Measurements from ENCODE around the gene SNX9. TPM values are rescaled to one million over a fixed set of nuclear protein-coding genes. Genes with fewer than 3 reads are reported as not detected.

The SNX9 gene
- total RNA-seq, 1 experiment from 2014 or later = 31.3 TPM

GRCh38 chr6:157993076-157993475 lies 170.0 kb downstream of the SNX9 start:
- no peak overlapping the region for H3K4ac ChIP-seq (ENCODE audit: low read depth, low read length)
- peaks cover 13% of the 10 kb centered on the region for H3K79me2 ChIP-seq (ENCODE audit: insufficient read depth, low read length)
- no peak overlapping the region for H2BK5ac ChIP-seq (ENCODE audit: insufficient read length, low read length)
- no peaks in the 10 kb centered on the region for H3K27me3 ChIP-seq (ENCODE audit: insufficient read depth, low read length)
- no peaks in the 10 kb centered on the region for H3K27me3 Mint-ChIP-seq (ENCODE audit: low read depth)
- no peak overlapping the region for H4K5ac ChIP-seq (ENCODE audit: insufficient read length, low read depth, low read length)
- H3K9ac ChIP-seq (ENCODE audit: extremely low read depth, insufficient read length, low read length) = no peak overlapping the region
- TF ChIP-seq, protein P1, sequence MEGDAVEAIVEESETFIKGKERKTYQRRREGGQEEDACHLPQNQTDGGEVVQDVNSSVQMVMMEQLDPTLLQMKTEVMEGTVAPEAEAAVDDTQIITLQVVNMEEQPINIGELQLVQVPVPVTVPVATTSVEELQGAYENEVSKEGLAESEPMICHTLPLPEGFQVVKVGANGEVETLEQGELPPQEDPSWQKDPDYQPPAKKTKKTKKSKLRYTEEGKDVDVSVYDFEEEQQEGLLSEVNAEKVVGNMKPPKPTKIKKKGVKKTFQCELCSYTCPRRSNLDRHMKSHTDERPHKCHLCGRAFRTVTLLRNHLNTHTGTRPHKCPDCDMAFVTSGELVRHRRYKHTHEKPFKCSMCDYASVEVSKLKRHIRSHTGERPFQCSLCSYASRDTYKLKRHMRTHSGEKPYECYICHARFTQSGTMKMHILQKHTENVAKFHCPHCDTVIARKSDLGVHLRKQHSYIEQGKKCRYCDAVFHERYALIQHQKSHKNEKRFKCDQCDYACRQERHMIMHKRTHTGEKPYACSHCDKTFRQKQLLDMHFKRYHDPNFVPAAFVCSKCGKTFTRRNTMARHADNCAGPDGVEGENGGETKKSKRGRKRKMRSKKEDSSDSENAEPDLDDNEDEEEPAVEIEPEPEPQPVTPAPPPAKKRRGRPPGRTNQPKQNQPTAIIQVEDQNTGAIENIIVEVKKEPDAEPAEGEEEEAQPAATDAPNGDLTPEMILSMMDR (conservative IDR thresholded peaks at IDR 0.05) = no peak
- no peaks in the 10 kb centered on the region for H4K20me1 ChIP-seq (ENCODE audit: control insufficient read depth, insufficient read depth, insufficient read length)
- no peak overlapping the region for H3K4me2 ChIP-seq (ENCODE audit: insufficient read depth, insufficient read length, low read length)
- no peaks in the 10 kb centered on the region for H3K23me2 ChIP-seq (ENCODE audit: insufficient read length, low read depth, low read length, poor library complexity, severe bottlenecking)
- no peak overlapping the region for H2BK15ac ChIP-seq (ENCODE audit: low read depth, low read length)
- no peaks in the 10 kb centered on the region for H3K9me3 ChIP-seq (ENCODE audit: control insufficient read depth, low read depth, low read length)
- no peak overlapping the region for H2BK20ac ChIP-seq (ENCODE audit: low read depth, low read length, poor library complexity, severe bottlenecking)
- H3K27ac Mint-ChIP-seq = no peak overlapping the region
- no peak overlapping the region for H4K8ac ChIP-seq (replicated peaks; ENCODE audit: insufficient read length, low read depth, low read length)
- no peak for DNase-seq
- no CpG with 5 or more reads among the region's 3 CpGs for WGBS (ENCODE audit: extremely low coverage, insufficient read length, low lambda C conversion rate)
- no peak overlapping the region for H3K18ac ChIP-seq (ENCODE audit: insufficient read length, low read depth, low read length)
- no peak overlapping the region for H4K91ac ChIP-seq (ENCODE audit: insufficient read length, low read depth, low read length)
- no peak overlapping the region for H3K27ac ChIP-seq (ENCODE audit: insufficient read length, low read depth, low read length)
- no peak overlapping the region for H2BK12ac ChIP-seq (ENCODE audit: insufficient read length, low read depth, low read length)
- no peak overlapping the region for H3K14ac ChIP-seq (ENCODE audit: insufficient read depth, low read length)
- no peak overlapping the region for H3K23ac ChIP-seq (ENCODE audit: insufficient read length, low read depth, low read length)
- H3K4me1 Mint-ChIP-seq = peaks cover 49 to 57% of the 10 kb centered on the region in 2 experiments
- H3K36me3 Mint-ChIP-seq (ENCODE audit: insufficient read depth in 1 of 3, low read depth in 3 of 3) = peaks cover 4 to 8% (median 6%) of the 10 kb centered on the region in 3 experiments; a peak in 5 of 7 replicates
- no peak overlapping the region for H2AFZ ChIP-seq (ENCODE audit: low read length)
- H3K4me3 Mint-ChIP-seq = no peak overlapping the region
- no peaks in the 10 kb centered on the region for H3K79me1 ChIP-seq (ENCODE audit: insufficient read depth, low read depth, low read length, poor library complexity, severe bottlenecking)
- peaks cover 4% of the 10 kb centered on the region; the same call in 1 of the 2 replicates for H3K4me1 ChIP-seq (ENCODE audit: insufficient read depth, low read length)
- H2BK120ac ChIP-seq (ENCODE audit: low read depth, low read length, poor library complexity, severe bottlenecking) = no peak overlapping the region
- H2AK5ac ChIP-seq (ENCODE audit: insufficient read length, low read length) = no peak overlapping the region
- no peak overlapping the region for H3T11ph ChIP-seq (ENCODE audit: low read length)
- no peaks in the 10 kb centered on the region for H3K9me3 Mint-ChIP-seq
- H3K56ac ChIP-seq (ENCODE audit: insufficient read length, low read depth, low read length) = no peak overlapping the region

All from H9 (cell line).